Kidney (tissue), 14 donors: ENCODE data around the gene LY6G6C. TPM values are rescaled to one million over a fixed set of nuclear protein-coding genes. Genes with fewer than 3 reads are reported as not detected.

Experiments
- DNase-seq, 5 donors: peaks; one replicate each; pipeline ENCODE4 v3.0.0-alpha.2; 2013 to 2020
- FAIRE-seq: peaks from 2 replicates; lab custom pipeline; 2012; peaks lifted over from hg19 to GRCh38; lab: Jason Lieb, UNC
- H3K27ac ChIP-seq, 2 donors: one replicate each; pipeline ENCODE4 v1.7.0; 2013; ENCODE audit warnings: low read depth in 2 of 2, low read length in 2 of 2, inconsistent platforms in 1 of 2
- H3K27me3 ChIP-seq: one replicate; pipeline ENCODE4 v1.7.1; 2013; ENCODE audit warnings: low read length, inconsistent platforms; ENCODE audit not compliant: control insufficient read depth, insufficient read depth
- H3K36me3 ChIP-seq, 3 donors: one replicate each; pipeline versions ENCODE4 v1.7.0 to v1.7.1; 2013; ENCODE audit warnings: low read length in 3 of 3, control low read depth in 1 of 3, inconsistent platforms in 1 of 3; ENCODE audit not compliant: insufficient read depth in 3 of 3, control insufficient read depth in 2 of 3
- H3K4me1 ChIP-seq, 3 donors: one replicate each; pipeline versions ENCODE4 v1.7.0 to v1.7.1; 2013; ENCODE audit warnings: low read length in 3 of 3, inconsistent platforms in 1 of 3, low read depth in 1 of 3; ENCODE audit not compliant: control insufficient read depth in 2 of 3, insufficient read depth in 2 of 3
- H3K4me3 ChIP-seq, 3 donors: one replicate each; pipeline versions ENCODE4 v1.7.0 to v1.8.1; 2013; ENCODE audit warnings: low read length in 3 of 3, control low read depth in 1 of 3, inconsistent platforms in 1 of 3
- H3K9ac ChIP-seq, 3 donors: one replicate each; pipeline versions ENCODE4 v1.7.0 to v1.7.1; 2013; ENCODE audit warnings: low read length in 3 of 3, control low read depth in 1 of 3, inconsistent platforms in 1 of 3
- H3K9me3 ChIP-seq, 3 donors: one replicate each; pipeline versions ENCODE4 v1.7.0 to v1.7.1; 2013; ENCODE audit warnings: low read length in 3 of 3, control low read depth in 1 of 3, inconsistent platforms in 1 of 3; ENCODE audit not compliant: control insufficient read depth in 2 of 3, insufficient read depth in 1 of 3
- CTCF ChIP-seq: IDR thresholded peaks from 3 replicates; pipeline ENCODE4 v1.5.1; 2012; ENCODE audit warnings: mild to moderate bottlenecking, moderate library complexity, borderline replicate concordance; ENCODE audit not compliant: insufficient read depth; ENCODE audit errors: extremely low read depth
- intact Hi-C: fragments of 100-400 bp; cut with DNase I; formaldehyde crosslinking; loops from one replicate; pipeline ENCODE4 v1.11.1; 2022
- polyA plus RNA-seq: library from polyadenylated mRNA; stranded (reverse); fragments of 350-450 nt; fragmentation: Illumina TruSeq; extraction: RNeasy Lipid Tissue Mini Kit (QIAGEN cat#74804); gene quantifications from one replicate; pipeline ENCODE4 v1.2.3, GENCODE V29; 2014; ENCODE audit warnings: low read depth, low replicate concordance; ENCODE audit not compliant: insufficient read depth
- total RNA-seq: library from RNA; stranded (reverse); fragmentation: NEBNext Ultra II Directional; extraction: Animal tissue kit (Norgen Biotek cat#: 25700); gene quantifications from one replicate; pipeline ENCODE4 v1.2.1, GENCODE V29; 2021
- donor health status: control.
- donor health status: control.
- donor health status: control.
- donor health status: control.
- donor health status: control.
- donor health status: DM: yes; HTN: yes; CAD: no.
- donor health status: Normal renal cell carcinoma (clear cell type).

LY6G6C gene
- total and polyA plus RNA-seq, 2 donors from 2014 or later = not detected

- DNase-seq = no peak
- Histone ChIP-seq H3K4me3 (no peak overlapping the region), H3K27ac (no peak overlapping the region), H3K36me3 (peaks cover 9 to 49% (median 46%) of the 10 kb centered on the region in 3 donors), H3K4me1 (no peaks in the 10 kb centered on the region), H3K9ac (no peak overlapping the region), H3K27me3 (no peaks in the 10 kb centered on the region), H3K9me3 (no peaks in the 10 kb centered on the region)
- TF ChIP-seq CTCF = no peak
- FAIRE-seq = no peak
- intact Hi-C loops = no loop called here
Measured at GRCh38 chr6:31690231-31691077, 31.1 kb downstream of the LY6G6C start.

- H3K9me3 ChIP-seq = no peaks in the 10 kb centered on the region
- no peak overlapping the region for H3K9ac ChIP-seq
- no peaks in the 10 kb centered on the region for H3K4me1 ChIP-seq
- peaks cover 4 to 46% (median 40%) of the 10 kb centered on the region in 3 donors for H3K36me3 ChIP-seq
- no peak for FAIRE-seq
- H3K27me3 ChIP-seq = no peaks in the 10 kb centered on the region
- TF ChIP-seq CTCF = no peak
- no peak overlapping the region for H3K4me3 ChIP-seq
- DNase-seq = peak in 1 of 5 donors; percentile 17
- no peak overlapping the region for H3K27ac ChIP-seq
- intact Hi-C loops = no loop called here
Measured at GRCh38 chr6:31689249-31690110, 32.1 kb downstream of the LY6G6C start.

GRCh38 chr6:31687860-31688693 is 33.5 kb downstream of the LY6G6C start:
- intact Hi-C loops = no loop called here
- FAIRE-seq (no peak), DNase-seq (no peak)
- TF ChIP-seq CTCF = no peak
- Histone ChIP-seq H3K4me3 (no peak overlapping the region), H3K9me3 (no peaks in the 10 kb centered on the region), H3K27ac (no peak overlapping the region), H3K4me1 (peaks cover 0 to 2% (median 0%) of the 10 kb centered on the region in 3 donors), H3K36me3 (peaks cover 2 to 46% (median 40%) of the 10 kb centered on the region in 3 donors), H3K27me3 (no peaks in the 10 kb centered on the region), H3K9ac (no peak overlapping the region)
